Fibroblast of pulmonary artery (primary cell): ENCODE measurements around the gene DNM1L.

ENCODE experiments used
- DNase-seq: peaks from one replicate; pipeline ENCODE4 v3.0.0-alpha.2; 2010; ENCODE audit warnings: low read depth
- H3K4me3 ChIP-seq: replicated peaks from 2 replicates; pipeline ENCODE4 v1.5.1; 2011; ENCODE audit warnings: low read depth, mild to moderate bottlenecking, control low read depth, low read length, moderate library complexity
- CTCF ChIP-seq: IDR thresholded peaks from 2 replicates; pipeline ENCODE4 v1.5.1; 2011; ENCODE audit warnings: mild to moderate bottlenecking, control low read depth, low read length, inconsistent platforms; ENCODE audit errors: missing control alignments

The DNM1L gene

GRCh38 chr12:32780071-32780470 lies 101.0 kb downstream of the DNM1L start:
- no peak overlapping the region for H3K4me3 ChIP-seq
- TF ChIP-seq CTCF = no peak
- peak; percentile 35 for DNase-seq

- TF ChIP-seq CTCF = no peak
- no peak overlapping the region for H3K4me3 ChIP-seq
- DNase-seq = no peak
These were observed 103.9 kb downstream of the DNM1L start for GRCh38 chr12:32783029-32783428.

- DNase-seq = no peak
- no peak for TF ChIP-seq CTCF
- no peak overlapping the region for H3K4me3 ChIP-seq
These were observed 106.5 kb downstream of the DNM1L start for GRCh38 chr12:32785557-32785956.

- DNase-seq = no peak
- no peak for TF ChIP-seq CTCF
- H3K4me3 ChIP-seq = no peak overlapping the region
These were observed 109.3 kb downstream of the DNM1L start for GRCh38 chr12:32788405-32788804.

- DNase-seq = no peak
- no peak overlapping the region for H3K4me3 ChIP-seq
- no peak for TF ChIP-seq CTCF
These were observed 110.3 kb downstream of the DNM1L start for GRCh38 chr12:32789446-32789845.

- no peak overlapping the region for H3K4me3 ChIP-seq
- no peak for DNase-seq
- TF ChIP-seq CTCF = no peak
These were observed 110.8 kb downstream of the DNM1L start for GRCh38 chr12:32789916-32790315.

GRCh38 chr12:32794281-32794680 lies 115.2 kb downstream of the DNM1L start:
- TF ChIP-seq CTCF = no peak
- H3K4me3 ChIP-seq = no peak overlapping the region
- DNase-seq = no peak
